Progenitor cell of endocrine pancreas (in vitro differentiated cells): ENCODE results near the gene LASP1. TPM values are rescaled to one million over a fixed set of nuclear protein-coding genes. Genes with fewer than 3 reads are reported as not detected.
A peak's percentile ranks its signal among the peaks of the same experiment; 100 is the strongest.

ENCODE experiments used
- DNase-seq: peaks from one replicate; pipeline ENCODE4 v3.0.0; 2021; ENCODE audit warnings: low spot score; ENCODE audit not compliant: unreplicated experiment
- H3K27ac Mint-ChIP-seq: 2 replicates; pipeline ENCODE4 v1.8.0; 2021; ENCODE audit warnings: mild to moderate bottlenecking, moderate library complexity, mixed read lengths
- H3K27me3 Mint-ChIP-seq: 2 replicates; pipeline ENCODE4 v1.8.0; 2021; ENCODE audit warnings: mixed read lengths
- H3K36me3 Mint-ChIP-seq: 2 replicates; pipeline ENCODE4 v1.8.0; 2022; ENCODE audit warnings: mixed read lengths; ENCODE audit not compliant: insufficient read depth
- H3K4me1 Mint-ChIP-seq: 2 replicates; pipeline ENCODE4 v1.8.0; 2021; ENCODE audit warnings: low read depth, mixed read lengths
- H3K4me3 Mint-ChIP-seq: 2 replicates; pipeline ENCODE4 v1.8.0; 2021; ENCODE audit warnings: low read depth, mild to moderate bottlenecking, moderate library complexity, mixed read lengths
- H3K9me3 Mint-ChIP-seq: 2 replicates; pipeline ENCODE4 v1.8.0; 2021; ENCODE audit warnings: low read depth, mixed read lengths
- CTCF ChIP-seq: fragments of 200-600 bp; sonication (generic); IDR thresholded peaks from one replicate; pipeline ENCODE4 v1.5.0; 2021; ENCODE audit warnings: antibody characterized with exemption, mild to moderate bottlenecking; ENCODE audit not compliant: unreplicated experiment
- total RNA-seq: library from RNA; stranded (reverse); gene quantifications from 2 replicates; pipeline ENCODE4 v1.2.1, GENCODE V29; 2021

Gene LASP1
- total RNA-seq, 1 donor from 2014 or later: 135 TPM

DNA sequence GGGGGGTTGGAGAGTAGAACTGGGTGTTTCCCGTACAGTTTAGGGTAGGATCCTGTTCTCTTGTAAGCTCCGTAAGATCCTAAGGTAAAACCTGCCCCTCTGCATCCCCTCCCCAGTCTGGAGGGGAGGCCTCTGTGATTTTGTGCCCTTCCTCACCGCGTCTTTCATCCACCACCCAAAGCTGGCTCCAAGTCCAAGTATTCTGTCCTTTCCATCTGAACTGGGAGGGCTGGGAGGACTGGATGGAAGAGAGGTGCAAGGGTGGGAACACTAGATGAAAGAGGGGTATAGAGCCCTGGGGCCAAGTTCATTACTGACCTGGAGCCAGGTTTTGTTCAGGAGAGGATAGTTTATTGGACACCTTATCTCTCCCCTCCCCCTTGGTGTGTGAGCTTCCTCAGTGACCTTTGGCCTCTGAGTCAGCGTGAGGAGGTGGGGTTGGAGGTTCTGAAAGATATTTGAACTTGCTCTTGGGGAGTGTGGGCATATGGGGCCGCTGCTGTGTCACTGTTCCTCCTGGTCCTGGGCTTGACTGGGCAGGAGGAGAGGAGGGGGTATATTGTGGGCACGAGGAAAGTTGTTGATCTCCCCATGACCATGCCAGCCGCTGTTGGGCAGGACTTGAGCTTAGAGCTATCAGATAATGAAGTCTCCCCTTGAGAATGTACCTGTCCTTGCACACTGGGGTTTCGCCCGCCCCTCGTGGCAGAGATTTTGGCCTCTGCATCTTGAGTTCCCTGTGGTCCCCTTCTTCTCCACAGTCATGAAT is 1.6 kb downstream of the LASP1 start:
- Mint-ChIP-seq H3K4me3 (peak overlapping the region; percentile 99), H3K27ac (peak overlapping the region; percentile 95), H3K4me1 (peaks cover 29% of the 10 kb centered on the region), H3K27me3 (no peaks in the 10 kb centered on the region), H3K36me3 (no peaks in the 10 kb centered on the region), H3K9me3 (no peaks in the 10 kb centered on the region)
- no peak for DNase-seq
- no peak for TF ChIP-seq CTCF

- DNase-seq: no peak
- no peaks in the 10 kb centered on the region for H3K36me3 Mint-ChIP-seq
- peaks cover 29% of the 10 kb centered on the region for H3K4me1 Mint-ChIP-seq
- peak overlapping the region; percentile 99 for H3K4me3 Mint-ChIP-seq
- no peaks in the 10 kb centered on the region for H3K9me3 Mint-ChIP-seq
- H3K27me3 Mint-ChIP-seq: no peaks in the 10 kb centered on the region
- H3K27ac Mint-ChIP-seq: peak overlapping the region; percentile 95
- TF ChIP-seq CTCF: no peak
These were observed 2.2 kb downstream of the LASP1 start for GRCh38 chr17:38872027-38872511.

GRCh38 chr17:38872671-38873385 is 3.0 kb downstream of the LASP1 start:
- H3K4me1 Mint-ChIP-seq: peaks cover 29% of the 10 kb centered on the region
- H3K27ac Mint-ChIP-seq: peak overlapping the region; percentile 95
- no peaks in the 10 kb centered on the region for H3K9me3 Mint-ChIP-seq
- no peak for TF ChIP-seq CTCF
- no peaks in the 10 kb centered on the region for H3K36me3 Mint-ChIP-seq
- no peaks in the 10 kb centered on the region for H3K27me3 Mint-ChIP-seq
- peak overlapping the region; percentile 99 for H3K4me3 Mint-ChIP-seq
- no peak for DNase-seq

DNA sequence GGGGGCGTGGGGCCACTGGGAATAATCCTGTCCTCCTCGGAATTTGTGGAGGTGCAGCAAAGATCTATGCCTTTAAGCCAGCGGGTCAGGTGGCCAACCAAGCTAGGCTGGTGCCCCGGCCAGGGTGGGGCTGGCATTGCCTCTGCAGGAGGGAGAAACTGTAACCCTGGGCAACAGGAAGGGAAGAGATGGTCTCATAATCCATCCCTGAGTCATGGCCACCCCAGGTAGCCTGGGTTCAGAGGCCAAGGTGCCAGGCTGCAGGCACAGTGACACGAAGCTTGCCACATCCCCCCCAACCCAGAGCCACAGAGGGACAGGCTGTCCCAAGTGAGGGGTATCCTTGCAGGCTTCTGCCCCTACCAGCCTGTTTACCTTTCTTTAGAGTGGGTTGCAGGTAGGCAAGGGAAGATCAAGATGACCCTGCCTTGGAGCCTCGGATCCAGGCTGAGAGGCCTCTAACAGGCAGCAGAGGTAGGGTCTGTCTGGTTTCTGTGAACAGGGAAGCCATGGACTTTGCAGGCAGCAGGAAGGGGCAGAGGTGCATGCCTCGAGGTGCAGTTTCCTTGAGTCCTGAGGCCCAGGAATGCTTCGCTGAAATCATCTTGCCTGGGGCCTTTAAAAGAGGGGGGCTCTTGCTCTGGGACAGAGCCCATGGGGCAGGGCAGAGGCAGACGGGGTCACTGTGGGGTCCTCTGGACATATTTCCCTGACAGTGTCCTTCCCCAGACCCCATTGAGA is 4.0 kb downstream of the LASP1 start:
- Mint-ChIP-seq H3K4me1 (peaks cover 34% of the 10 kb centered on the region), H3K27me3 (no peaks in the 10 kb centered on the region), H3K36me3 (peaks cover 2% of the 10 kb centered on the region), H3K4me3 (no peak overlapping the region), H3K9me3 (no peaks in the 10 kb centered on the region), H3K27ac (peak overlapping the region; percentile 41)
- no peak for DNase-seq
- no peak for TF ChIP-seq CTCF
